Endothelial cell of umbilical vein (primary cell): ENCODE results near the gene MAD2L2. TPM values are rescaled to one million over a fixed set of nuclear protein-coding genes. Genes with fewer than 3 reads are reported as not detected.

ENCODE experiments used
- BruUV-seq: library from RNA; stranded (reverse); fragments of 400-500 nt; replicated peaks from 2 replicates; lab custom pipeline; 2021; lab: Mats Ljungman, UMichigan
- CTCF ChIA-PET: fragments of 300-600, 350-600 bp; sonication (Branson Sonifier 250); formaldehyde crosslinking; loops from one replicate; lab custom pipeline; 2021; ENCODE audit warnings: antibody characterized with exemption, inconsistent platforms; lab: Charles Lee
- POLR2A ChIA-PET: fragments of 300-600, 350-600 bp; sonication (Branson Sonifier 250); formaldehyde crosslinking; loops from one replicate; lab custom pipeline; 2021; ENCODE audit warnings: antibody characterized with exemption, inconsistent platforms; lab: Charles Lee
- DNase-seq: peaks from one replicate; pipeline ENCODE4 v3.0.0-alpha.2; 2011; ENCODE audit warnings: low read depth, low spot score
- FAIRE-seq: peaks from 2 replicates; lab custom pipeline; 2011; peaks lifted over from hg19 to GRCh38; lab: Jason Lieb, UNC
- H2AFZ ChIP-seq: 2 replicates; pipeline ENCODE4 v1.6.0; 2012; ENCODE audit warnings: low read depth, low read length, control low read depth, inconsistent platforms
- H3K27ac ChIP-seq: 2 replicates; pipeline ENCODE4 v1.5.1; 2011; ENCODE audit warnings: low read depth, mild to moderate bottlenecking, control low read depth, low read length, moderate library complexity; ENCODE audit not compliant: insufficient read depth
- H3K27me3 ChIP-seq, 2 experiments: 2 replicates each; pipeline versions ENCODE4 v1.6.0 to v1.6.1; 2011; ENCODE audit warnings: low read length in 2 of 2, mixed read lengths in 1 of 2; ENCODE audit not compliant: control insufficient read depth in 2 of 2, insufficient read depth in 2 of 2
- H3K36me3 ChIP-seq, 2 experiments: 2 replicates in 1 of 2; 3 replicates in 1 of 2; pipeline ENCODE4 v1.5.1; 2011; ENCODE audit warnings: low read length in 2 of 2, mild to moderate bottlenecking in 1 of 2, moderate library complexity in 1 of 2; ENCODE audit not compliant: control insufficient read depth in 2 of 2, insufficient read depth in 2 of 2; ENCODE audit errors: extremely low read depth in 1 of 2
- H3K4me1 ChIP-seq: 3 replicates; pipeline ENCODE4 v1.5.1; 2011; ENCODE audit warnings: mild to moderate bottlenecking, low read length; ENCODE audit not compliant: control insufficient read depth, insufficient read depth; ENCODE audit errors: extremely low read depth
- H3K4me2 ChIP-seq: 2 replicates; pipeline ENCODE4 v1.6.1; 2011; ENCODE audit warnings: low read length, control low read depth, mixed read lengths; ENCODE audit not compliant: insufficient read depth
- H3K4me3 ChIP-seq, 3 experiments: fragments of 200-600 bp in 1 of 3; sonication (generic), shearing (Covaris generic) in 1 of 3; replicated peaks in 1 of 3; 2 replicates each; pipeline ENCODE4 v1.5.1; 2011 to 2016; ENCODE audit warnings: control low read depth in 3 of 3, low read length in 3 of 3, mild to moderate bottlenecking in 2 of 3, inconsistent platforms in 1 of 3, low read depth in 1 of 3, moderate library complexity in 1 of 3; ENCODE audit not compliant: insufficient read depth in 1 of 3
- H3K79me2 ChIP-seq: 2 replicates; pipeline ENCODE4 v1.6.0; 2012; ENCODE audit warnings: low read length, inconsistent platforms; ENCODE audit not compliant: control insufficient read depth, insufficient read depth
- H3K9ac ChIP-seq: replicated peaks from 2 replicates; pipeline ENCODE3; 2011; ENCODE audit warnings: low read length, control low read depth; ENCODE audit not compliant: insufficient read depth; ENCODE audit errors: extremely low read depth
- H3K9me1 ChIP-seq: replicated peaks from 3 replicates; pipeline ENCODE4 v1.6.0; 2011; ENCODE audit warnings: mild to moderate bottlenecking, low read length; ENCODE audit not compliant: control insufficient read depth, insufficient read depth; ENCODE audit errors: extremely low read depth
- H3K9me3 ChIP-seq: replicated peaks from 2 replicates; pipeline ENCODE4 v1.5.1; 2012; ENCODE audit warnings: low read length, inconsistent platforms; ENCODE audit not compliant: control insufficient read depth, insufficient read depth
- H4K20me1 ChIP-seq: replicated peaks from 2 replicates; pipeline ENCODE3; 2011; ENCODE audit warnings: mild to moderate bottlenecking, low read length; ENCODE audit not compliant: control insufficient read depth, insufficient read depth; ENCODE audit errors: extremely low read depth
- CTCF ChIP-seq, 2 donors: IDR thresholded peaks; 1 replicate in 1 of 2; 2 replicates in 1 of 2; pipeline ENCODE4 v1.5.1; 2011; ENCODE audit warnings: low read length in 2 of 2, mild to moderate bottlenecking in 2 of 2, moderate library complexity in 2 of 2, control low read depth in 1 of 2, inconsistent platforms in 1 of 2, low read depth in 1 of 2; ENCODE audit not compliant: insufficient read depth in 1 of 2; ENCODE audit errors: extremely low read depth in 1 of 2
- EZH2 ChIP-seq: IDR thresholded peaks from 2 replicates; pipeline ENCODE4 v1.6.1; 2012; ENCODE audit warnings: borderline replicate concordance, low read depth, mild to moderate bottlenecking, moderate library complexity, low read length, inconsistent platforms; ENCODE audit not compliant: severe bottlenecking
- FOS ChIP-seq: IDR thresholded peaks from 2 replicates; pipeline ENCODE4 v1.6.1; 2011; ENCODE audit warnings: mild to moderate bottlenecking, low read length, moderate library complexity, borderline replicate concordance; ENCODE audit not compliant: insufficient read depth
- GATA2 ChIP-seq: IDR thresholded peaks from 2 replicates; pipeline ENCODE4 v1.7.0; 2011; ENCODE audit warnings: low read depth, mild to moderate bottlenecking, moderate library complexity, mixed read lengths, low read length; ENCODE audit not compliant: insufficient read length, insufficient read depth
- JUN ChIP-seq: IDR thresholded peaks from 2 replicates; pipeline ENCODE4 v1.6.1; 2011; ENCODE audit warnings: borderline replicate concordance, low read depth; ENCODE audit not compliant: insufficient read length, insufficient read depth
- MYC ChIP-seq: IDR thresholded peaks from one replicate; pipeline ENCODE4 v1.6.1; 2011; ENCODE audit warnings: mild to moderate bottlenecking, low read depth, low read length
- POLR2A ChIP-seq: IDR thresholded peaks from 2 replicates; pipeline ENCODE4 v1.6.1; 2012; ENCODE audit warnings: low read depth, mild to moderate bottlenecking, control low read depth, low read length
- POLR2AphosphoS5 ChIP-seq: IDR thresholded peaks from 2 replicates; pipeline ENCODE4 v1.6.1; 2012; ENCODE audit warnings: low read depth, mild to moderate bottlenecking, control low read depth, low read length, moderate library complexity; ENCODE audit not compliant: insufficient read depth
- dilution Hi-C: fragments of 300-500 bp; cut with MboI; formaldehyde crosslinking; loops from one replicate; pipeline ENCODE4 v1.15.0; 2019; ENCODE audit warnings: low sequenced_read_pairs; ENCODE audit not compliant: extremely low pct_ligation_motif_present
- intact Hi-C: fragments of 100-400 bp; cut with micrococcal nuclease; formaldehyde crosslinking; loops from one replicate; pipeline ENCODE4 v1.10.0; 2022
- polyA plus RNA-seq, 4 experiments: library from polyadenylated mRNA; depleted of rRNA in 3 of 4; stranded (reverse) in 3 of 4; unstranded in 1 of 4; fragments of >200 nt; gene quantifications; 2 replicates each; pipeline versions ENCODE4 v1.2.1 to v1.2.3, GENCODE V29; 2011 to 2012; ENCODE audit warnings: missing spikeins in 1 of 4
- total RNA-seq: library from RNA; stranded (reverse); gene quantifications from 2 replicates; pipeline ENCODE4 v1.2.3, GENCODE V29; 2021
- TF ChIP-seq, protein P1 (sequence below): IDR thresholded peaks from 2 replicates; pipeline ENCODE4 v1.6.1; 2011; ENCODE audit not compliant: insufficient read depth, insufficient read length

The MAD2L2 gene
- total and polyA plus RNA-seq, 2 donors (not counting 3 experiments of a cell fraction or from before 2014, with no cell fraction given): 35.9 to 74.2 TPM

- no TSS peak for BruUV-seq
- H3K79me2 ChIP-seq: no peaks in the 10 kb centered on the region
- ChIA-PET POLR2A (interaction anchor here (0.6 to 1.3 kb wide), 2 partner anchors 259 to 376 kb away, joined by 3 to 9 read pairs; no protein-coding TSS in a partner anchor), CTCF (interaction anchor here (0.9 to 12.8 kb wide), 9 partner anchors 12 to 612 kb away, joined by 3 to 373 read pairs (median 8); partner anchors contain the start of genes FBXO6 and MTOR)
- no peaks in the 10 kb centered on the region for H3K4me1 ChIP-seq
- no peak for FAIRE-seq
- DNase-seq: no peak
- H3K4me2 ChIP-seq: no peak overlapping the region
- H3K9me3 ChIP-seq: no peaks in the 10 kb centered on the region
- dilution Hi-C loops: no loop called here
- H2AFZ ChIP-seq: no peak overlapping the region
- no peaks in the 10 kb centered on the region for H3K27me3 ChIP-seq
- H3K9ac ChIP-seq: no peak overlapping the region
- H3K4me3 ChIP-seq: no peak overlapping the region
- H3K9me1 ChIP-seq: no peaks in the 10 kb centered on the region
- intact Hi-C loops: no loop called here
- no peak overlapping the region for H3K27ac ChIP-seq
- TF ChIP-seq POLR2A: no peak
- TF ChIP-seq GATA2: no peak
- TF ChIP-seq MYC: no peak
- TF ChIP-seq FOS: no peak
- TF ChIP-seq, protein P1, sequence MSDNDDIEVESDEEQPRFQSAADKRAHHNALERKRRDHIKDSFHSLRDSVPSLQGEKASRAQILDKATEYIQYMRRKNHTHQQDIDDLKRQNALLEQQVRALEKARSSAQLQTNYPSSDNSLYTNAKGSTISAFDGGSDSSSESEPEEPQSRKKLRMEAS: no peak
- TF ChIP-seq CTCF (IDR thresholded peaks at IDR 0.05; ENCODE audit: extremely low read depth in 1 of 2, insufficient read depth in 1 of 2, low read depth in 1 of 2, low read length in 2 of 2): no peak
- no peak for TF ChIP-seq POLR2AphosphoS5
- no peak for TF ChIP-seq EZH2
- no peak for TF ChIP-seq JUN
- no peaks in the 10 kb centered on the region for H4K20me1 ChIP-seq
- H3K36me3 ChIP-seq: no peaks in the 10 kb centered on the region
These were observed 32.2 kb downstream of the MAD2L2 start for GRCh38 chr1:11648732-11649158.
